IMR-90 (cell line): ENCODE results near the gene ZKSCAN5. TPM values are rescaled to one million over a fixed set of nuclear protein-coding genes. Genes with fewer than 3 reads are reported as not detected.
"Not testable (repeated sequence)": the region's sequence is repeated elsewhere in the genome, so short reads cannot be mapped to it uniquely, and the experiment has no call there.

ENCODE experiments used
- ATAC-seq: fragments of 200-7000 bp; cut with Tn5 transposase; 2 replicates; pipeline ENCODE4 v1.9.1; 2020; ENCODE audit warnings: low read depth, mild to moderate bottlenecking, moderate library complexity
- BruUV-seq: library from RNA; stranded (reverse); fragments of 400-500 nt; replicated peaks from 2 replicates; lab custom pipeline; 2021; lab: Mats Ljungman, UMichigan
- CTCF ChIA-PET: fragments of 300-600 bp; formaldehyde crosslinking; extraction: SDS; loops from one replicate; lab custom pipeline; 2021; ENCODE audit warnings: antibody characterized with exemption; lab: Yijun Ruan, JAX
- POLR2A ChIA-PET: fragments of 300-600 bp; sonication (Branson Sonifier 250); formaldehyde crosslinking; loops from one replicate; lab custom pipeline; 2022; ENCODE audit warnings: antibody characterized with exemption; ENCODE audit not compliant: unreplicated experiment; lab: Charles Lee
- DNase-seq: peaks from one replicate; pipeline ENCODE4 v3.0.0; 2013
- H2AFZ ChIP-seq: replicated peaks from 2 replicates; pipeline ENCODE3; 2013; ENCODE audit warnings: low read length, mild to moderate bottlenecking; ENCODE audit not compliant: poor library complexity
- H2AK5ac ChIP-seq: 2 replicates; pipeline ENCODE4 v1.6.1; 2013; ENCODE audit warnings: low read depth, low read length, inconsistent platforms
- H2AK9ac ChIP-seq: replicated peaks from 2 replicates; pipeline ENCODE3; 2013; ENCODE audit warnings: mild to moderate bottlenecking, low read depth, low read length, moderate library complexity; ENCODE audit not compliant: poor library complexity
- H2BK120ac ChIP-seq: 2 replicates; pipeline ENCODE4 v1.6.1; 2013; ENCODE audit warnings: low read depth, low read length, inconsistent platforms
- H2BK15ac ChIP-seq: 3 replicates; pipeline ENCODE4 v1.6.1; 2013; ENCODE audit warnings: low read depth, low read length, inconsistent platforms
- H2BK20ac ChIP-seq: 2 replicates; pipeline ENCODE4 v1.6.1; 2013; ENCODE audit warnings: low read depth, mild to moderate bottlenecking, inconsistent platforms, low read length, moderate library complexity
- H2BK5ac ChIP-seq: 2 replicates; pipeline ENCODE4 v1.6.1; 2013; ENCODE audit warnings: mild to moderate bottlenecking, low read depth, low read length, inconsistent platforms; ENCODE audit not compliant: poor library complexity, severe bottlenecking
- H3K14ac ChIP-seq: replicated peaks from 2 replicates; pipeline ENCODE4 v1.6.1; 2013; ENCODE audit warnings: low read depth, low read length, inconsistent platforms
- H3K18ac ChIP-seq: 2 replicates; pipeline ENCODE4 v1.6.1; 2013; ENCODE audit warnings: low read depth, low read length, control low read depth
- H3K23ac ChIP-seq: 2 replicates; pipeline ENCODE4 v1.6.1; 2013; ENCODE audit warnings: low read depth, low read length, inconsistent platforms
- H3K27ac ChIP-seq: 2 replicates; pipeline ENCODE4 v1.5.1; 2013; ENCODE audit warnings: mild to moderate bottlenecking, control low read depth, low read length; ENCODE audit not compliant: insufficient read depth
- H3K27me3 ChIP-seq: 2 replicates; pipeline ENCODE4 v1.6.1; 2013; ENCODE audit warnings: low read length; ENCODE audit not compliant: control insufficient read depth, insufficient read depth
- H3K36me3 ChIP-seq: 2 replicates; pipeline ENCODE4 v1.6.1; 2013; ENCODE audit warnings: low read length, mixed read lengths; ENCODE audit not compliant: control insufficient read depth, insufficient read depth
- H3K4ac ChIP-seq: 2 replicates; pipeline ENCODE4 v1.6.1; 2013; ENCODE audit warnings: low read depth, low read length, inconsistent platforms
- H3K4me1 ChIP-seq: 2 replicates; pipeline ENCODE4 v1.6.1; 2013; ENCODE audit warnings: low read length, mixed read lengths; ENCODE audit not compliant: control insufficient read depth, insufficient read depth
- H3K4me2 ChIP-seq: 2 replicates; pipeline ENCODE4 v1.6.1; 2013; ENCODE audit warnings: low read depth, mild to moderate bottlenecking, control low read depth, low read length, moderate library complexity
- H3K4me3 ChIP-seq: 2 replicates; pipeline ENCODE4 v1.5.1; 2013; ENCODE audit warnings: low read depth, mild to moderate bottlenecking, control low read depth, low read length, moderate library complexity; ENCODE audit not compliant: insufficient read depth
- H3K56ac ChIP-seq: 2 replicates; pipeline ENCODE4 v1.6.1; 2013; ENCODE audit warnings: low read length, inconsistent platforms; ENCODE audit not compliant: insufficient read depth; ENCODE audit errors: extremely low read depth
- H3K79me1 ChIP-seq, 2 experiments: 2 replicates each; pipeline ENCODE4 v1.6.1; 2013; ENCODE audit warnings: low read length in 2 of 2, inconsistent platforms in 1 of 2, low read depth in 1 of 2
- H3K9ac ChIP-seq: 2 replicates; pipeline ENCODE4 v1.6.1; 2013; ENCODE audit warnings: low read depth, low read length, control low read depth
- H3K9me1 ChIP-seq: 2 replicates; pipeline ENCODE4 v1.6.1; 2013; ENCODE audit warnings: low read length, inconsistent platforms; ENCODE audit not compliant: insufficient read depth
- H3K9me3 ChIP-seq: 2 replicates; pipeline ENCODE4 v1.6.1; 2013; ENCODE audit warnings: low read length; ENCODE audit not compliant: control insufficient read depth, insufficient read depth
- H4K20me1 ChIP-seq: 2 replicates; pipeline ENCODE4 v1.6.1; 2013; ENCODE audit warnings: low read length, inconsistent platforms; ENCODE audit not compliant: insufficient read depth
- H4K5ac ChIP-seq: 2 replicates; pipeline ENCODE4 v1.6.1; 2013; ENCODE audit warnings: mild to moderate bottlenecking, low read depth, low read length, control low read depth
- H4K8ac ChIP-seq, 2 experiments: 2 replicates each; pipeline ENCODE4 v1.6.1; 2013; ENCODE audit warnings: low read depth in 2 of 2, low read length in 2 of 2, control low read depth in 1 of 2, inconsistent platforms in 1 of 2
- H4K91ac ChIP-seq: 2 replicates; pipeline ENCODE4 v1.6.1; 2013; ENCODE audit warnings: low read depth, low read length, inconsistent platforms; ENCODE audit not compliant: insufficient read depth
- CHD1 ChIP-seq: IDR thresholded peaks from 2 replicates; pipeline ENCODE4 v1.6.1; 2012; ENCODE audit warnings: low read depth, low read length, improper control_type of control experiment
- ELK1 ChIP-seq: fragments of 150-350 bp; IDR thresholded peaks from 2 replicates; pipeline ENCODE4 v1.6.1; 2016; ENCODE audit warnings: low read depth, mild to moderate bottlenecking, low read length, moderate library complexity, borderline replicate concordance
- FOS ChIP-seq: fragments of 150-350 bp; IDR thresholded peaks from 2 replicates; pipeline ENCODE4 v1.6.1; 2016; ENCODE audit warnings: low read depth, low read length
- RCOR1 ChIP-seq: IDR thresholded peaks from 2 replicates; pipeline ENCODE4 v1.6.1; 2012; ENCODE audit warnings: mild to moderate bottlenecking, low read length, improper control_type of control experiment; ENCODE audit not compliant: insufficient replicate concordance
- WGBS, 2 experiments: methylation state at CpG; one replicate each; pipeline versions ENCODE4 v1.1.5 to v1.1.7; 2013; ENCODE audit warnings: missing lambda C conversion rate in 2 of 2; ENCODE audit not compliant: insufficient read length in 1 of 2; ENCODE audit errors: extremely low coverage in 2 of 2; 5-methylcytosine and 5-hydroxymethylcytosine counted together
- dilution Hi-C: fragments of 300-500 bp; cut with HindIII; formaldehyde crosslinking; loops from one replicate; pipeline ENCODE4 v1.14.3; 2018; ENCODE audit warnings: low sequenced_read_pairs; ENCODE audit not compliant: unreplicated experiment
- in situ Hi-C: fragments of 300-500 bp; cut with MboI; formaldehyde crosslinking; loops from 3 replicates; pipeline ENCODE4 v1.14.3; 2019; ENCODE audit warnings: low sequenced_read_pairs, inconsistent platforms, mixed read lengths
- intact Hi-C: fragments of 100-400 bp; cut with micrococcal nuclease; formaldehyde crosslinking; loops from 2 replicates; pipeline ENCODE4 v1.10.0; 2022
- polyA plus RNA-seq, 3 experiments: library from polyadenylated mRNA; depleted of rRNA; stranded (reverse); fragments of >200 nt; gene quantifications; 2 replicates each; pipeline ENCODE4 v1.2.3, GENCODE V29; 2012; ENCODE audit warnings: low replicate concordance in 1 of 3
- total RNA-seq: library from RNA; depleted of rRNA; stranded (reverse); fragments of >200 nt; gene quantifications from 2 replicates; pipeline ENCODE4 v1.2.3, GENCODE V29; 2012

Gene ZKSCAN5
- total and polyA plus RNA-seq, 2 of the 4 experiments (the other 2 are of a cell fraction) = 5.5 to 16.3 TPM

- H3K4me1 ChIP-seq = peaks cover 17% of the 10 kb centered on the region
- H3K27ac ChIP-seq = peak overlapping the region; percentile 67
- no peak overlapping the region for H2AFZ ChIP-seq
- ChIA-PET POLR2A (no interaction called here), CTCF (interaction anchor here (0.6 kb wide), 1 partner anchor 83 kb away, joined by 3 read pairs; no protein-coding TSS in a partner anchor)
- H4K5ac ChIP-seq = peak overlapping the region; percentile 83; the same call in 1 of the 2 replicates
- H2BK5ac ChIP-seq = peak overlapping the region; percentile 82
- H3K23ac ChIP-seq = peak overlapping the region; percentile 21
- TF ChIP-seq FOS (peak; percentile 51; the same call in 1 of the 2 replicates), ELK1 (no peak), CHD1 (peak; percentile 66; the same call in 1 of the 2 replicates), RCOR1 (peak; percentile 51)
- H3K9ac ChIP-seq = no peak overlapping the region; the same call in 1 of the 2 replicates
- no TSS peak for BruUV-seq
- ATAC-seq = peak; percentile 18
- H3K9me3 ChIP-seq = no peaks in the 10 kb centered on the region
- peak; percentile 80 for DNase-seq
- peak overlapping the region; percentile 60; the same call in 1 of the 2 replicates for H3K4me2 ChIP-seq
- peak overlapping the region; percentile 55; the same call in 1 of the 2 replicates for H3K18ac ChIP-seq
- WGBS, 2 experiments = no CpG with 5 or more reads among the region's 10 CpGs
- peaks cover 56% of the 10 kb centered on the region for H3K36me3 ChIP-seq
- dilution Hi-C loops = no loop called here
- H3K56ac ChIP-seq = peak overlapping the region; percentile 54
- H2AK9ac ChIP-seq = no peak overlapping the region
- in situ Hi-C loops = loop anchor here (5.0 kb wide), 1 partner anchor 54 kb away; the partner anchor contains the start of gene ZSCAN25
- peak overlapping the region; percentile 73; the same call in 2 of the 3 replicates for H2BK15ac ChIP-seq
- peak overlapping the region; percentile 53 for H2BK120ac ChIP-seq
- peaks cover 41 to 62% of the 10 kb centered on the region in 2 experiments for H3K79me1 ChIP-seq
- H3K27me3 ChIP-seq = no peaks in the 10 kb centered on the region
- peak overlapping the region; percentile 16 to 83; a peak in 2 of 4 replicates for H4K8ac ChIP-seq
- peak overlapping the region; percentile 8; the same call in 1 of the 2 replicates for H3K14ac ChIP-seq
- H2AK5ac ChIP-seq = no peak overlapping the region
- peaks cover 26% of the 10 kb centered on the region for H3K9me1 ChIP-seq
- peak overlapping the region; percentile 65 for H3K4ac ChIP-seq
- intact Hi-C loops = loop anchor here (2.0 to 5.0 kb wide), 2 partner anchors 54 to 59 kb away; partner anchors contain the start of genes ZKSCAN5 and ZSCAN25
- H2BK20ac ChIP-seq = peak overlapping the region; percentile 75
- H4K91ac ChIP-seq = peak overlapping the region; percentile 67; the same call in 1 of the 2 replicates
- peaks cover 12% of the 10 kb centered on the region for H4K20me1 ChIP-seq
- H3K4me3 ChIP-seq = no peak overlapping the region
Measured at GRCh38 chr7:99563650-99564049, 59.2 kb downstream of the ZKSCAN5 start.

- BruUV-seq, H2BK15ac ChIP-seq, H3K9ac ChIP-seq, H2BK20ac ChIP-seq, DNase-seq, H3K23ac ChIP-seq, H3K4me2 ChIP-seq, in situ Hi-C loops, H4K5ac ChIP-seq, H4K8ac ChIP-seq, H3K18ac ChIP-seq, dilution Hi-C loops, H3K56ac ChIP-seq, H3K4me1 ChIP-seq, intact Hi-C loops, H3K27ac ChIP-seq, ATAC-seq, H3K4me3 ChIP-seq, H3K9me3 ChIP-seq, H3K4ac ChIP-seq, H3K27me3 ChIP-seq, H2BK5ac ChIP-seq, H4K91ac ChIP-seq, CTCF ChIA-PET, H3K14ac ChIP-seq, POLR2A ChIA-PET, H2AK9ac ChIP-seq, H2AFZ ChIP-seq, H2BK120ac ChIP-seq: not testable (repeated sequence)
- peaks cover 10% of the 10 kb centered on the region for H3K9me1 ChIP-seq
- peaks cover 53% of the 10 kb centered on the region for H3K36me3 ChIP-seq
- 100% methylated on average over 3 of the region's 7 CpGs; no CpG with 5 or more reads in 1 of the 2 experiments for WGBS, 2 experiments
- peaks cover 29% of the 10 kb centered on the region for H4K20me1 ChIP-seq
- peak overlapping the region; percentile 33; the same call in 1 of the 2 replicates for H2AK5ac ChIP-seq
- peaks cover 40 to 62% of the 10 kb centered on the region in 2 experiments for H3K79me1 ChIP-seq
Measured at GRCh38 chr7:99568770-99569169, 64.3 kb downstream of the ZKSCAN5 start.
